D341Med (cell line): Measurements from ENCODE around the gene COL9A3.

Experiments
- DNase-seq: peaks from one replicate; pipeline ENCODE4 v3.0.0; 2012; ENCODE audit warnings: low spot score

COL9A3 gene

GRCh38 chr20:62880147-62880934, 63.5 kb downstream of the COL9A3 start:
- DNase-seq = peak; percentile 24

GRCh38 chr20:62880935-62881661, 64.2 kb downstream of the COL9A3 start:
- peak; percentile 26 for DNase-seq

GRCh38 chr20:62881662-62882395, 65.0 kb downstream of the COL9A3 start:
- DNase-seq = peak; percentile 14

- DNase-seq = peak; percentile 31
Observed at GRCh38 chr20:62882426-62882825, 65.6 kb downstream of the COL9A3 start.

- DNase-seq = peak; percentile 17
Observed at GRCh38 chr20:62884556-62884955, 67.7 kb downstream of the COL9A3 start.

- peak; percentile 33 for DNase-seq
Observed at GRCh38 chr20:62885046-62885895, 68.4 kb downstream of the COL9A3 start.

GRCh38 chr20:62885896-62886708, 69.3 kb downstream of the COL9A3 start:
- peak; percentile 35 for DNase-seq

- peak; percentile 22 for DNase-seq
Observed at GRCh38 chr20:62886709-62887058, 69.8 kb downstream of the COL9A3 start.

- no peak for DNase-seq
Observed at GRCh38 chr20:62887152-62887859, 70.5 kb downstream of the COL9A3 start.

- DNase-seq = peak; percentile 20
Observed at GRCh38 chr20:62887860-62888239, 71.0 kb downstream of the COL9A3 start.

- peak; percentile 17 for DNase-seq
Observed at GRCh38 chr20:62888406-62888805, 71.6 kb downstream of the COL9A3 start.

- peak; percentile 24 for DNase-seq
Observed at GRCh38 chr20:62888910-62889309, 72.1 kb downstream of the COL9A3 start.

GRCh38 chr20:62889411-62889810, 72.6 kb downstream of the COL9A3 start:
- DNase-seq = peak; percentile 3

- peak; percentile 17 for DNase-seq
Observed at GRCh38 chr20:62889871-62890270, 73.0 kb downstream of the COL9A3 start.

GRCh38 chr20:62890444-62890843, 73.6 kb downstream of the COL9A3 start:
- DNase-seq = peak; percentile 10
